Brain microvascular endothelial cell (primary cell): ENCODE measurements around the gene ZFPM1.
"Not testable (repeated sequence)": the region's sequence is repeated elsewhere in the genome, so short reads cannot be mapped to it uniquely, and the experiment has no call there.

Experiments
- DNase-seq: peaks from one replicate; pipeline ENCODE4 v3.0.0-alpha.2; 2020
- H3K27ac ChIP-seq: fragments of 250-450 bp; sonication (Bioruptor Pico); 2 replicates; pipeline ENCODE4 v1.5.1; 2020; ENCODE audit warnings: mild to moderate bottlenecking, moderate library complexity
- H3K27me3 ChIP-seq: fragments of 250-450 bp; sonication (Bioruptor Pico); replicated peaks from 2 replicates; pipeline ENCODE4 v1.5.1; 2020; ENCODE audit warnings: mild to moderate bottlenecking
- H3K36me3 ChIP-seq: fragments of 250-450 bp; sonication (Bioruptor Pico); replicated peaks from 2 replicates; pipeline ENCODE4 v1.5.1; 2020; ENCODE audit warnings: mild to moderate bottlenecking
- H3K4me3 ChIP-seq: 2 replicates; pipeline ENCODE4 v1.5.1; 2011; ENCODE audit warnings: low read depth, mild to moderate bottlenecking, control low read depth, low read length, moderate library complexity
- CTCF ChIP-seq: IDR thresholded peaks from 2 replicates; pipeline ENCODE4 v1.5.1; 2011; ENCODE audit warnings: low read depth, mild to moderate bottlenecking, moderate library complexity, low read length, control low read depth, inconsistent platforms; ENCODE audit errors: missing control alignments
- in situ Hi-C: cut with HindIII; loops from 2 replicates; pipeline ENCODE4 v1.10.0; 2017; ENCODE audit warnings: low sequenced_read_pairs, low pct_ligation_motif_present

ZFPM1 gene

GRCh38 chr16:88514526-88515232, 61.6 kb downstream of the ZFPM1 start:
- no peak for TF ChIP-seq CTCF
- in situ Hi-C loops: no loop called here
- DNase-seq: no peak
- Histone ChIP-seq H3K4me3 (no peak overlapping the region), H3K36me3 (no peaks in the 10 kb centered on the region), H3K27ac (no peak overlapping the region), H3K27me3 (no peaks in the 10 kb centered on the region)

DNA sequence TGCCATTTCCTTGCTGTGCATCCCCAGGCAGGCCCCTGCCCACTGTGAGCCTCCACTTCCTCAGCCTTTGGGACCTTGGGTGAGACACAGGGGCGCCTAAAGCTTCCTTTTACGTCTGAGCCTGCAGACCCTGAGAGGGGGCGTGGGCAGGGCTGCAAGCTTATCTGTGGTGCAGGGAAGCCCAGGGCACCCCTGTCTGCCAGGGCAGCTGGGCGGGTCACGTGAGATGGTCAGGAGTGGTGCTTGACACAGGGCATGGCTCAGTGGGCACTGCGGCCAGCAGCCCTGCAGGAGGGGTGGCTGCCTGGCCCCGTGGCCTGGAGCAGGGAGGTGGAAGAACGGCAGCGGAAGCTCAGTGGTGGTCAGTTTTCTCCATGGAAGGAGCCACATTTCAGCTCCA, 62.3 kb downstream of the ZFPM1 start:
- Histone ChIP-seq H3K4me3 (no peak overlapping the region), H3K36me3 (no peaks in the 10 kb centered on the region), H3K27me3 (no peaks in the 10 kb centered on the region), H3K27ac (no peak overlapping the region)
- in situ Hi-C loops: no loop called here
- TF ChIP-seq CTCF: no peak
- no peak for DNase-seq

- no peaks in the 10 kb centered on the region for H3K36me3 ChIP-seq
- no peaks in the 10 kb centered on the region for H3K27me3 ChIP-seq
- H3K27ac ChIP-seq: no peak overlapping the region
- in situ Hi-C loops: no loop called here
- DNase-seq: no peak
- H3K4me3 ChIP-seq: no peak overlapping the region
- no peak for TF ChIP-seq CTCF
Observed at GRCh38 chr16:88515925-88516594, 63.0 kb downstream of the ZFPM1 start.

GRCh38 chr16:88516601-88517061, 63.6 kb downstream of the ZFPM1 start:
- no peak overlapping the region for H3K4me3 ChIP-seq
- H3K27ac ChIP-seq: no peak overlapping the region
- no peak for TF ChIP-seq CTCF
- in situ Hi-C loops: no loop called here
- DNase-seq: no peak
- H3K27me3 ChIP-seq: no peaks in the 10 kb centered on the region
- H3K36me3 ChIP-seq: no peaks in the 10 kb centered on the region

DNA sequence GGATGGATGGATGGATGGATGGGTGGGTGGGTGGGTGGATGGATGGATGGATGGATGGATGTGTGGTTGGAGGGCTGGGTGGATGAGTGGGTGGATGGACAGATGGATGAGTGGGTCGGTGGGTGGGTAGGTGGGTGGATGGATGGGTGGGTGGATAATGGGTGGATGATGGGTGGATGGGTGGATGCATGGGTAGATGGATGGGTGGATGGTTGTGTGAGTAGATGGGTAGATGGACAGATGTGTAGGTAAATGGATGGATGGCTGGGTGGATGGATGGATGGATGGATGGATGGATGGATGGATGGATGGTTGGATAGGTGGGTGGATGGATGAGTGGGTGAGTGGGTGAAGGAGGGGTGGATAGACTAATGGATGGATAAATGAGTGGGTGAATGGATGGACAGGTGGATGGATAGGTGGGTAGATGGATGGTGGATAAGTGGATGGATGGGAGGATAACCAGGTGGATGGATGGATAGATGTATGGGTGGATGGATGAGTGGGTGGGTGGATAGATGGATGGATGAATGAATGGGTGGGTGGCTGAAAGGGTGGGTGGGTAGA, 64.2 kb downstream of the ZFPM1 start:
- H3K36me3 ChIP-seq, H3K27me3 ChIP-seq, in situ Hi-C loops, H3K4me3 ChIP-seq, DNase-seq, H3K27ac ChIP-seq: not testable (repeated sequence)

DNA sequence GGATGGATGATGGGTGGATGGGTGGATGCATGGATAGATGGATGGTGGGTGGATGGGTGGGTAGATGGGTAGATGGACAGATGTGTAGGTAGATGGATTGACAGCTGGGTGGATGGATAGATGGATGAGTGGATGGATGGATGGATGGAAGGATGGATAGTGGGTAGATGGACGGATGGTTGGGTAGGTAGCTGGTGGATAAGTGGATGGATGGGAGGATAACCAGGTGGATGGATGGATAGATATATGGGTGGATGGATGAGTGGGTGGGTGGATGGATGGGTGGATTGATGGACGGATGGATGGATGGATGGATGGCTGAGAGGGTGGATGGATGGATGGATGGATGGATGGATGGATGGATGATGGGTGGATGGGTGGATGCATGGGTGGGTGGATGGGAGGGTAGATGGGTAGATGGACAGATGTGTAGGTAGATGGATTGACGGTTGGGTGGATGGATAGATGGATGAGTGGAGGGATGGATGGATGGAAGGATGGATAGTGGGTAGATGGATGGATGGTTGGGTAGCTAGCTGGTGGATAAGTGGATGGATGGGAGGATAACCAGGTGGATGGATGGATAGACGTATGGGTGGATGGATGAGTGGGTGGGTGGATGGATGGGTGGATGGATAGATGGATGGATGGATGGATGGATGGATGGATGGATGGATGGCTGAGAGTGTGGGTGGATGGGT, 65.5 kb downstream of the ZFPM1 start:
- H3K36me3 ChIP-seq, H3K27me3 ChIP-seq, H3K27ac ChIP-seq, in situ Hi-C loops, H3K4me3 ChIP-seq, DNase-seq: not testable (repeated sequence)
